Testis (tissue), 2 donors: Measurements from ENCODE around the gene SH2B3.

Experiments
- POLR2A ChIP-seq: fragments of 450-650 bp; IDR thresholded peaks from one replicate; pipeline ENCODE4 v1.6.1; 2017; ENCODE audit warnings: antibody characterized with exemption, mild to moderate bottlenecking, moderate library complexity
- TF ChIP-seq, protein P1 (sequence below), 3 experiments: fragments of 450-650 bp in 2 of 3; fragments of 200-600 bp in 1 of 3; sonication (generic) in 1 of 3; IDR thresholded peaks; one replicate each; pipeline ENCODE4 v1.5.1; 2016 to 2019; ENCODE audit warnings: antibody characterized with exemption in 3 of 3, mild to moderate bottlenecking in 2 of 3, moderate library complexity in 1 of 3

DNA sequence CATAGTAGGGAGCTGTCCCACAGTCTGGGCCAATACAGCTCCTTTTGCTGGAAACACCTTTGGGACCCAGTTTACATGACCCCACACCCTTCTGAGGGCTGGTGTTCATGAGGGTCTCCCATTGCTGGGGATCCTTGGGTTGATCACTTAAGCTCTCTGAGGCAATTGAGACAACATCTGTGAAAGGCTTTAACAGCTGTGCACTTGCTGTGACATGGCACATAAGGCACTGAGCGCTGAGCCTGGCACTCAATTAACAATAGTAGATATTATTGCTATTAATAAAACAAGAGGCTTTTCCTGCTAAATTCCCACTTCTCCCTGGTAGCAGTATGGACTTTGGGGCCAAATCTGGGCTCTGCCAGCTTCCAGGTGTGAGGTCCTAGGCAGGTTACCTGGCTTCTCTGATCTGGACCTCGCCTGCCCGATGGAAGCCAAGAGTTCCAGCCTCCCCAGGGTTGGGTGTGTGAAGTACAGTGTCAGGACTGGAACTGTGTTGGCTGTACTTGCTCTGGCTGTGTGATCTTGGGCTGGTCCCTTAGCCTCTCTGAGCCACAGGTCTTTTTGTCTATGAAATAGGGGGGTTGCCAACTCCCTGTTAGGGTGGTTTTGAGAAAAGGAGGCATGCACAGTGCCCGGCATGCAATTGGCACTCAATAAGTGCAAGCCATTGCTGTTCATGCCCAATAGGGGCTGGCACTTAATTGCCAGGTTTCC, 3.1 kb downstream of the SH2B3 start:
- no peak for TF ChIP-seq POLR2A
- TF ChIP-seq, protein P1, sequence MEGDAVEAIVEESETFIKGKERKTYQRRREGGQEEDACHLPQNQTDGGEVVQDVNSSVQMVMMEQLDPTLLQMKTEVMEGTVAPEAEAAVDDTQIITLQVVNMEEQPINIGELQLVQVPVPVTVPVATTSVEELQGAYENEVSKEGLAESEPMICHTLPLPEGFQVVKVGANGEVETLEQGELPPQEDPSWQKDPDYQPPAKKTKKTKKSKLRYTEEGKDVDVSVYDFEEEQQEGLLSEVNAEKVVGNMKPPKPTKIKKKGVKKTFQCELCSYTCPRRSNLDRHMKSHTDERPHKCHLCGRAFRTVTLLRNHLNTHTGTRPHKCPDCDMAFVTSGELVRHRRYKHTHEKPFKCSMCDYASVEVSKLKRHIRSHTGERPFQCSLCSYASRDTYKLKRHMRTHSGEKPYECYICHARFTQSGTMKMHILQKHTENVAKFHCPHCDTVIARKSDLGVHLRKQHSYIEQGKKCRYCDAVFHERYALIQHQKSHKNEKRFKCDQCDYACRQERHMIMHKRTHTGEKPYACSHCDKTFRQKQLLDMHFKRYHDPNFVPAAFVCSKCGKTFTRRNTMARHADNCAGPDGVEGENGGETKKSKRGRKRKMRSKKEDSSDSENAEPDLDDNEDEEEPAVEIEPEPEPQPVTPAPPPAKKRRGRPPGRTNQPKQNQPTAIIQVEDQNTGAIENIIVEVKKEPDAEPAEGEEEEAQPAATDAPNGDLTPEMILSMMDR (IDR thresholded peaks at IDR 0.05): no peak
